IPS-20b (cell line): ENCODE data around the gene B3GNT5.

Experiments
- H3K27ac ChIP-seq: one replicate; pipeline ENCODE4 v1.5.1; 2013; ENCODE audit warnings: low read length
- H3K27me3 ChIP-seq: 2 replicates; pipeline ENCODE4 v1.6.1; 2013; ENCODE audit warnings: mild to moderate bottlenecking, low read length, inconsistent platforms; ENCODE audit not compliant: insufficient read depth
- H3K36me3 ChIP-seq: 2 replicates; pipeline ENCODE4 v1.6.1; 2013; ENCODE audit warnings: low read depth, mild to moderate bottlenecking, inconsistent platforms, low read length, moderate library complexity; ENCODE audit not compliant: insufficient read depth
- H3K4me1 ChIP-seq: 2 replicates; pipeline ENCODE4 v1.6.1; 2013; ENCODE audit warnings: mild to moderate bottlenecking, control low read depth, inconsistent platforms, low read length, moderate library complexity; ENCODE audit not compliant: insufficient read depth
- H3K4me3 ChIP-seq: 2 replicates; pipeline ENCODE4 v1.5.1; 2013; ENCODE audit warnings: mild to moderate bottlenecking, low read length, inconsistent platforms
- H3K9ac ChIP-seq: 2 replicates; pipeline ENCODE4 v1.6.1; 2013; ENCODE audit warnings: low read depth, mild to moderate bottlenecking, inconsistent platforms, low read length, moderate library complexity
- H3K9me3 ChIP-seq: 2 replicates; pipeline ENCODE4 v1.6.1; 2013; ENCODE audit warnings: mild to moderate bottlenecking, low read depth, low read length, inconsistent platforms; ENCODE audit not compliant: insufficient read depth

Gene B3GNT5

GRCh38 chr3:183283886-183284285, 30.8 kb downstream of the B3GNT5 start:
- Histone ChIP-seq H3K9me3 (no peaks in the 10 kb centered on the region), H3K4me1 (no peaks in the 10 kb centered on the region), H3K27ac (no peak overlapping the region), H3K27me3 (no peaks in the 10 kb centered on the region), H3K36me3 (no peaks in the 10 kb centered on the region), H3K9ac (no peak overlapping the region), H3K4me3 (no peak overlapping the region)

- Histone ChIP-seq H3K4me3 (no peak overlapping the region), H3K27me3 (no peaks in the 10 kb centered on the region), H3K9me3 (no peaks in the 10 kb centered on the region), H3K4me1 (no peaks in the 10 kb centered on the region), H3K27ac (no peak overlapping the region), H3K9ac (no peak overlapping the region), H3K36me3 (no peaks in the 10 kb centered on the region)
These were observed 31.5 kb downstream of the B3GNT5 start for GRCh38 chr3:183284570-183284969.

- no peaks in the 10 kb centered on the region for H3K9me3 ChIP-seq
- H3K36me3 ChIP-seq: no peaks in the 10 kb centered on the region
- no peak overlapping the region for H3K4me3 ChIP-seq
- H3K27ac ChIP-seq: no peak overlapping the region
- H3K27me3 ChIP-seq: no peaks in the 10 kb centered on the region
- no peak overlapping the region for H3K9ac ChIP-seq
- no peaks in the 10 kb centered on the region for H3K4me1 ChIP-seq
These were observed 32.3 kb downstream of the B3GNT5 start for GRCh38 chr3:183285318-183285717.

- Histone ChIP-seq H3K36me3 (0 out of 2 replicates have a peak, but pooled peaks cover 2% of the 10 kb centered on the region), H3K27me3 (no peaks in the 10 kb centered on the region), H3K9me3 (no peaks in the 10 kb centered on the region), H3K4me1 (no peaks in the 10 kb centered on the region), H3K4me3 (no peak overlapping the region), H3K27ac (no peak overlapping the region), H3K9ac (no peak overlapping the region)
These were observed 32.9 kb downstream of the B3GNT5 start for GRCh38 chr3:183285828-183286457.

GRCh38 chr3:183287301-183287971, 34.4 kb downstream of the B3GNT5 start:
- Histone ChIP-seq H3K27ac (no peak overlapping the region), H3K4me3 (no peak overlapping the region), H3K9ac (no peak overlapping the region), H3K9me3 (no peaks in the 10 kb centered on the region), H3K27me3 (no peaks in the 10 kb centered on the region), H3K36me3 (0 out of 2 replicates have a peak, but pooled peaks cover 2% of the 10 kb centered on the region), H3K4me1 (no peaks in the 10 kb centered on the region)

GRCh38 chr3:183288117-183288516, 35.1 kb downstream of the B3GNT5 start:
- Histone ChIP-seq H3K36me3 (0 out of 2 replicates have a peak, but pooled peaks cover 2% of the 10 kb centered on the region), H3K9ac (no peak overlapping the region), H3K4me3 (no peak overlapping the region), H3K27ac (no peak overlapping the region), H3K9me3 (no peaks in the 10 kb centered on the region), H3K4me1 (no peaks in the 10 kb centered on the region), H3K27me3 (no peaks in the 10 kb centered on the region)

GRCh38 chr3:183290216-183290615, 37.2 kb downstream of the B3GNT5 start:
- no peak overlapping the region for H3K27ac ChIP-seq
- H3K4me1 ChIP-seq: no peaks in the 10 kb centered on the region
- no peaks in the 10 kb centered on the region for H3K27me3 ChIP-seq
- H3K9me3 ChIP-seq: no peaks in the 10 kb centered on the region
- H3K36me3 ChIP-seq: peaks cover 7% of the 10 kb centered on the region; the same call in 1 of the 2 replicates
- no peak overlapping the region for H3K9ac ChIP-seq
- H3K4me3 ChIP-seq: no peak overlapping the region

GRCh38 chr3:183291497-183292031, 38.5 kb downstream of the B3GNT5 start:
- Histone ChIP-seq H3K4me1 (no peaks in the 10 kb centered on the region), H3K9ac (no peak overlapping the region)

GRCh38 chr3:183293966-183294365, 40.9 kb downstream of the B3GNT5 start:
- Histone ChIP-seq H3K27me3 (no peaks in the 10 kb centered on the region), H3K4me3 (no peak overlapping the region), H3K4me1 (peaks cover 15% of the 10 kb centered on the region), H3K9ac (no peak overlapping the region), H3K36me3 (peaks cover 16% of the 10 kb centered on the region), H3K27ac (no peak overlapping the region), H3K9me3 (no peaks in the 10 kb centered on the region)

More at GRCh38 chr3:183291497-183292031, 38.5 kb downstream of the B3GNT5 start:
- Histone ChIP-seq H3K36me3 (peaks cover 16% of the 10 kb centered on the region), H3K27ac (no peak overlapping the region), H3K27me3 (no peaks in the 10 kb centered on the region), H3K4me3 (no peak overlapping the region), H3K9me3 (no peaks in the 10 kb centered on the region)

GRCh38 chr3:183295211-183295610, 42.2 kb downstream of the B3GNT5 start:
- peaks cover 24% of the 10 kb centered on the region for H3K36me3 ChIP-seq
- H3K4me1 ChIP-seq: peaks cover 20% of the 10 kb centered on the region
- no peak overlapping the region for H3K27ac ChIP-seq
- H3K27me3 ChIP-seq: no peaks in the 10 kb centered on the region
- no peaks in the 10 kb centered on the region for H3K9me3 ChIP-seq
- no peak overlapping the region for H3K9ac ChIP-seq
- H3K4me3 ChIP-seq: no peak overlapping the region

- Histone ChIP-seq H3K4me1 (peaks cover 20% of the 10 kb centered on the region), H3K36me3 (peaks cover 22% of the 10 kb centered on the region), H3K9me3 (no peaks in the 10 kb centered on the region), H3K27me3 (no peaks in the 10 kb centered on the region), H3K4me3 (no peak overlapping the region), H3K27ac (no peak overlapping the region), H3K9ac (no peak overlapping the region)
These were observed 43.9 kb downstream of the B3GNT5 start for GRCh38 chr3:183296944-183297343.

- no peaks in the 10 kb centered on the region for H3K9me3 ChIP-seq
- no peak overlapping the region for H3K4me3 ChIP-seq
- H3K9ac ChIP-seq: peak overlapping the region; percentile 63; the same call in 1 of the 2 replicates
- H3K27ac ChIP-seq: peak overlapping the region; percentile 81
- H3K4me1 ChIP-seq: peaks cover 20% of the 10 kb centered on the region
- no peaks in the 10 kb centered on the region for H3K27me3 ChIP-seq
- peaks cover 22% of the 10 kb centered on the region for H3K36me3 ChIP-seq
These were observed 45.7 kb downstream of the B3GNT5 start for GRCh38 chr3:183298701-183299153.
